ENCODE data around the gene COBLL1. TPM values are rescaled to one million over a fixed set of nuclear protein-coding genes. Genes with fewer than 3 reads are reported as not detected.

COBLL1 gene
- total RNA-seq, 1 donor from 2014 or later = 222 TPM

- ChIA-PET CTCF (no interaction called here), POLR2A (no interaction called here)
- DNase-seq (no peak), ATAC-seq (ENCODE audit: low read depth) (no peak)
- Mint-ChIP-seq H3K27me3 (no peaks in the 10 kb centered on the region), H3K9me3 (peaks cover 9% of the 10 kb centered on the region), H3K27ac (no peak overlapping the region), H3K4me1 (no peaks in the 10 kb centered on the region), H3K36me3 (ENCODE audit: low read depth) (peaks cover 44% of the 10 kb centered on the region), H3K4me3 (no peak overlapping the region)
- no peak for TF ChIP-seq CTCF (IDR thresholded peaks at IDR 0.05)
- intact Hi-C loops (cut with micrococcal nuclease) = no loop called here
These were observed 165.9 kb downstream of the COBLL1 start for GRCh38 chr2:164675687-164676086.

GRCh38 chr2:164675027-164675426 is 166.6 kb downstream of the COBLL1 start:
- intact Hi-C loops (cut with micrococcal nuclease) = no loop called here
- no peaks in the 10 kb centered on the region for H3K27me3 Mint-ChIP-seq
- DNase-seq = no peak
- no peak overlapping the region for H3K27ac Mint-ChIP-seq
- no peak for TF ChIP-seq CTCF (IDR thresholded peaks at IDR 0.05)
- H3K4me3 Mint-ChIP-seq = no peak overlapping the region
- CTCF ChIA-PET = no interaction called here
- POLR2A ChIA-PET = no interaction called here
- ATAC-seq (ENCODE audit: low read depth) = no peak
- peaks cover 9% of the 10 kb centered on the region for H3K9me3 Mint-ChIP-seq
- no peaks in the 10 kb centered on the region for H3K4me1 Mint-ChIP-seq
- peaks cover 42% of the 10 kb centered on the region for H3K36me3 Mint-ChIP-seq (ENCODE audit: low read depth)

- TF ChIP-seq CTCF (IDR thresholded peaks at IDR 0.05) = no peak
- no peak for ATAC-seq (ENCODE audit: low read depth)
These were observed 169.8 kb downstream of the COBLL1 start for GRCh38 chr2:164671664-164672396.

GRCh38 chr2:164669291-164669690 is 172.3 kb downstream of the COBLL1 start:
- CTCF ChIA-PET = no interaction called here
- Mint-ChIP-seq H3K9me3 (no peaks in the 10 kb centered on the region), H3K4me3 (no peak overlapping the region), H3K4me1 (peaks cover 13% of the 10 kb centered on the region), H3K27ac (no peak overlapping the region), H3K27me3 (no peaks in the 10 kb centered on the region), H3K36me3 (ENCODE audit: low read depth) (peaks cover 25% of the 10 kb centered on the region)
- intact Hi-C loops (cut with micrococcal nuclease) = no loop called here
- POLR2A ChIA-PET = no interaction called here
- DNase-seq (no peak), ATAC-seq (ENCODE audit: low read depth) (no peak)
- no peak for TF ChIP-seq CTCF (IDR thresholded peaks at IDR 0.05)

More at GRCh38 chr2:164671664-164672396, 169.8 kb downstream of the COBLL1 start:
- ChIA-PET CTCF (no interaction called here), POLR2A (interaction anchor here (0.7 kb wide), 1 partner anchor 518 kb away, joined by 3 read pairs; no protein-coding TSS in a partner anchor)
- no peak for DNase-seq
- Mint-ChIP-seq H3K4me3 (no peak overlapping the region), H3K27ac (no peak overlapping the region), H3K36me3 (ENCODE audit: low read depth) (peaks cover 27% of the 10 kb centered on the region), H3K4me1 (peaks cover 13% of the 10 kb centered on the region), H3K27me3 (no peaks in the 10 kb centered on the region), H3K9me3 (no peaks in the 10 kb centered on the region)
- intact Hi-C loops (cut with micrococcal nuclease) = no loop called here

- Mint-ChIP-seq H3K27ac (no peak overlapping the region), H3K27me3 (no peaks in the 10 kb centered on the region), H3K4me1 (peaks cover 13% of the 10 kb centered on the region), H3K4me3 (no peak overlapping the region), H3K9me3 (no peaks in the 10 kb centered on the region), H3K36me3 (ENCODE audit: low read depth) (peaks cover 27% of the 10 kb centered on the region)
- no peak for TF ChIP-seq CTCF (IDR thresholded peaks at IDR 0.05)
- ATAC-seq (ENCODE audit: low read depth) (no peak), DNase-seq (no peak)
- ChIA-PET POLR2A (no interaction called here), CTCF (no interaction called here)
- intact Hi-C loops (cut with micrococcal nuclease) = no loop called here
These were observed 174.1 kb downstream of the COBLL1 start for GRCh38 chr2:164667566-164667965.
